ENCODE results near the gene TOM1L2. TPM values are rescaled to one million over a fixed set of nuclear protein-coding genes. Genes with fewer than 3 reads are reported as not detected.

Gene TOM1L2
- total RNA-seq, 1 experiment from 2014 or later: 35.5 TPM

- Mint-ChIP-seq H3K36me3 (ENCODE audit: insufficient read depth, unreplicated experiment) (peaks cover 6% of the 10 kb centered on the region), H3K4me3 (ENCODE audit: unreplicated experiment) (no peak overlapping the region), H3K27ac (ENCODE audit: unreplicated experiment) (no peak overlapping the region), H3K27me3 (ENCODE audit: insufficient read depth, unreplicated experiment) (no peaks in the 10 kb centered on the region), H3K9me3 (ENCODE audit: unreplicated experiment) (no peaks in the 10 kb centered on the region), H3K4me1 (ENCODE audit: low read depth, unreplicated experiment) (no peaks in the 10 kb centered on the region)
- no peaks in the 10 kb centered on the region for H3K27me3 ChIP-seq (replicated peaks; ENCODE audit: control insufficient read depth, insufficient read depth, low read length)
- intact Hi-C loops (cut with micrococcal nuclease; ENCODE audit: unreplicated experiment): no loop called here
- no TSS peak for BruUV-seq (replicated peaks)
- DNase-seq: no peak
- no peaks in the 10 kb centered on the region; the same call in 1 of the 2 replicates for H3K36me3 ChIP-seq (ENCODE audit: control insufficient read depth, insufficient read depth, low read length)
- ChIA-PET CTCF (interaction anchor here (0.8 kb wide), 1 partner anchor 175 kb away, joined by 4 read pairs; no protein-coding TSS in a partner anchor), POLR2A (no interaction called here)
- no peak for TF ChIP-seq CTCF (IDR thresholded peaks at IDR 0.05; ENCODE audit: insufficient read depth in 1 of 2, low read depth in 1 of 2, low read length in 1 of 2, severe bottlenecking in 1 of 2, unreplicated experiment in 1 of 2)
- H3K4me1 ChIP-seq: peaks cover 4% of the 10 kb centered on the region; the same call in 1 of the 2 replicates
- no peak overlapping the region for H3K4me3 ChIP-seq (ENCODE audit: low read depth, low read length)
- H3K9me3 ChIP-seq: no peaks in the 10 kb centered on the region
These were observed 105.3 kb downstream of the TOM1L2 start for GRCh38 chr17:17866897-17867296.

- H3K9me3 Mint-ChIP-seq (ENCODE audit: unreplicated experiment): no peaks in the 10 kb centered on the region
- no peaks in the 10 kb centered on the region for H3K27me3 ChIP-seq (replicated peaks; ENCODE audit: control insufficient read depth, insufficient read depth, low read length)
- H3K4me3 Mint-ChIP-seq (ENCODE audit: unreplicated experiment): no peak overlapping the region
- ChIA-PET POLR2A (no interaction called here), CTCF (interaction anchor here (0.8 kb wide), 1 partner anchor 175 kb away, joined by 4 read pairs; no protein-coding TSS in a partner anchor)
- H3K27ac Mint-ChIP-seq (ENCODE audit: unreplicated experiment): no peak overlapping the region
- H3K27me3 Mint-ChIP-seq (ENCODE audit: insufficient read depth, unreplicated experiment): no peaks in the 10 kb centered on the region
- TF ChIP-seq CTCF (IDR thresholded peaks at IDR 0.05; ENCODE audit: insufficient read depth in 1 of 2, low read depth in 1 of 2, low read length in 1 of 2, severe bottlenecking in 1 of 2, unreplicated experiment in 1 of 2): no peak
- intact Hi-C loops (cut with micrococcal nuclease; ENCODE audit: unreplicated experiment): no loop called here
- no peaks in the 10 kb centered on the region for H3K4me1 Mint-ChIP-seq (ENCODE audit: low read depth, unreplicated experiment)
- BruUV-seq (replicated peaks): no TSS peak
- no peak overlapping the region for H3K4me3 ChIP-seq (ENCODE audit: low read depth, low read length)
- H3K36me3 Mint-ChIP-seq (ENCODE audit: insufficient read depth, unreplicated experiment): peaks cover 6% of the 10 kb centered on the region
- peaks cover 4% of the 10 kb centered on the region; the same call in 1 of the 2 replicates for H3K4me1 ChIP-seq
- no peaks in the 10 kb centered on the region; the same call in 1 of the 2 replicates for H3K36me3 ChIP-seq (ENCODE audit: control insufficient read depth, insufficient read depth, low read length)
- DNase-seq: no peak
- H3K9me3 ChIP-seq: no peaks in the 10 kb centered on the region
These were observed 105.8 kb downstream of the TOM1L2 start for GRCh38 chr17:17866425-17866824.

GRCh38 chr17:17865035-17865434, 107.2 kb downstream of the TOM1L2 start:
- Mint-ChIP-seq H3K4me3 (ENCODE audit: unreplicated experiment) (no peak overlapping the region), H3K9me3 (ENCODE audit: unreplicated experiment) (no peaks in the 10 kb centered on the region), H3K4me1 (ENCODE audit: low read depth, unreplicated experiment) (no peaks in the 10 kb centered on the region), H3K36me3 (ENCODE audit: insufficient read depth, unreplicated experiment) (peaks cover 6% of the 10 kb centered on the region), H3K27me3 (ENCODE audit: insufficient read depth, unreplicated experiment) (no peaks in the 10 kb centered on the region), H3K27ac (ENCODE audit: unreplicated experiment) (no peak overlapping the region)
- BruUV-seq (replicated peaks): no TSS peak
- Histone ChIP-seq H3K9me3 (no peaks in the 10 kb centered on the region), H3K27me3 (replicated peaks; ENCODE audit: control insufficient read depth, insufficient read depth, low read length) (no peaks in the 10 kb centered on the region), H3K36me3 (ENCODE audit: control insufficient read depth, insufficient read depth, low read length) (no peaks in the 10 kb centered on the region; the same call in 1 of the 2 replicates), H3K4me3 (ENCODE audit: low read depth, low read length) (no peak overlapping the region), H3K4me1 (peaks cover 4% of the 10 kb centered on the region; the same call in 1 of the 2 replicates)
- no peak for TF ChIP-seq CTCF (IDR thresholded peaks at IDR 0.05; ENCODE audit: insufficient read depth in 1 of 2, low read depth in 1 of 2, low read length in 1 of 2, severe bottlenecking in 1 of 2, unreplicated experiment in 1 of 2)
- intact Hi-C loops (cut with micrococcal nuclease; ENCODE audit: unreplicated experiment): no loop called here
- POLR2A ChIA-PET: no interaction called here
- CTCF ChIA-PET: interaction anchor here (0.5 kb wide), 1 partner anchor 33 kb away, joined by 4 read pairs; no protein-coding TSS in a partner anchor
- DNase-seq: no peak
